Right hindlimb (tissue), 1 donor: Measurements from ENCODE around the gene CBLIF.
A peak's percentile ranks its signal among the peaks of the same experiment; 100 is the strongest.
"Not testable (repeated sequence)": the region's sequence is repeated elsewhere in the genome, so short reads cannot be mapped to it uniquely, and the experiment has no call there.

ENCODE experiments used
- DNase-seq: peaks from one replicate; pipeline ENCODE4 v3.0.0-alpha.2; 2018

The CBLIF gene

GRCh38 chr11:59845399-59845798 is at the start of gene CBLIF:
CBLIF (minus strand) TSS chr11:59845499; CDS start chr11:59845453, 46 bp downstream.
- no peak for DNase-seq

DNA sequence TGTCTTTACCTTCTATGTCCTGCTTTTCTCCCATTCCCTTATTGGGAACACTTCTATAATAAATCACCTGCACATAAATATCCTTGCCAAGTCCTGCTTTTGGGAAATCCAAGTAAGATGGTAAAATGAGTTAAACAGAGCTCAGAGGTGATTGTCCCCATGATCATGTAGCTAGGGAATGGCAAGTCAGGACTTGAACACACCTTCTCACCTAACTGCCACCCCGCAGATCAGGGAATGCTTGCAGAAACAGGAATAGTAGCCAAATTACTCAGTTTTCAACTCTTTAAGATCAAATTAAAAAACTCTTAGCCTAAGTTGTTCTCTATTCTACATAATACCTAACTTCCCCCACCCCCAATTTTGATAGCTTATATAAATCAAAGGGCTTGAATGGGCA is 49.3 kb upstream of the CBLIF start:
- DNase-seq: no peak

DNA sequence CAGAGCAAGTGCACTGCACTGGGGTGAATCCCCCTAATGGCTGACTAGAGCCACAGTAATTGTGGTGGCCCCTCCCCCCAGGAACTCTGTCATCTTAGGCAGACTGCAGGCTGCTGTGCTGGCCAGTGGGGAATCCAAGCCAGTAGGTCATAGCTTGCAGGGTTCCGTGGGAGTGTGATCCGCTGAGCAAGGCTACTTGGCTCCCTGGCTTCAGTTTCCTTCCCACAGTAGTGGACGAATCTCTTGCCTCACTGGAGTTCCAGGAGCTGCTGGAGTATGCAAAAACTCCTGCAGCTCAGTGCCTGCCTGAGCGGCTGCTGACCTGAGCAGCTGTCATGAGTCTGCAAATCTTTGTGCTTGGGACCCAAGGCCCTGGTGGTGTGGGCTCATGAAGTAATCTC is 46.5 kb upstream of the CBLIF start:
- peak; percentile 15 for DNase-seq

- DNase-seq: not testable (repeated sequence)
Observed at GRCh38 chr11:59887156-59887555, 41.9 kb upstream of the CBLIF start.

GRCh38 chr11:59883597-59883996 is 38.3 kb upstream of the CBLIF start:
- no peak for DNase-seq

DNA sequence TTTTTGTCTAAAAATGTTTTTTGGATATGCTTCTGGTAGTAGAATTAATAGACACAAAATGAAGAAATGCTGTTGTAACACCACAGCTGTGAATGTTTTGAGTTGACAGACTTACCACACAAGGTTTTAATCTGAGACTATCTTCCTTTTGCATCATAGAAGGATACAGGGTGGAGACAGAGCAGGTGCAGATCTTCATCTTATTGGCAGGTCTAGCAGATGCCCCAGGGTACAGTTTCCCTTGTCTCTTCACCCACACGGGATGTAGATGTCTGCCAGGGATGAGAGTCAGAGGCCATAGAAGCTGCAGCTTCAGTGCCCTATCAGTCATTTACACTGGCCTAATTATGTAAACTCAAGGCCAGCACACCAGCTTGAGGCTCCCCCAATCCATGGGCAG is 34.3 kb upstream of the CBLIF start:
- no peak for DNase-seq

GRCh38 chr11:59878575-59878974 is 33.3 kb upstream of the CBLIF start, which contains the start of gene OOSP3:
OOSP3 (plus strand) TSS chr11:59878782; CDS start chr11:59878809, 27 bp downstream.
- no peak for DNase-seq

- DNase-seq: no peak
Observed at GRCh38 chr11:59877784-59878183, 32.5 kb upstream of the CBLIF start.

DNA sequence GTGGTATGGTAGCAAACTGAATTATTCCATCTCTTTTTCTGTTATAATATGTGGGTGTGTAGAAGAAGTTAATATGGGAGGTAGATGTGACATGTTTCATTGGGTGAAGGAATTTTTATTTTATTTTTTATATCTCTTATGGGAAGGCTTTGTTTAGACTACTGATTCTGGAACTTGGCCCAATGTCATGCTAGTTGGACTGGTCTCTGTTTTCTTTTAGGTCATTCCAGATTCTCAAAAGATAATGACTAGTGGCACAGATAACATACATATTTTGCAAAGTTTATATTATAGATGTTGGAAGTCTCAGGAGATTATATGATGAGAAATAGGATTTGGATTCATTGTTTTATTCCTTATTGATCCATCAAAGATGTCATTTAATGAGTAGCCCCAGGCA is 32.0 kb upstream of the CBLIF start:
- no peak for DNase-seq

GRCh38 chr11:59875856-59876519 is 30.7 kb upstream of the CBLIF start:
- DNase-seq: no peak

DNA sequence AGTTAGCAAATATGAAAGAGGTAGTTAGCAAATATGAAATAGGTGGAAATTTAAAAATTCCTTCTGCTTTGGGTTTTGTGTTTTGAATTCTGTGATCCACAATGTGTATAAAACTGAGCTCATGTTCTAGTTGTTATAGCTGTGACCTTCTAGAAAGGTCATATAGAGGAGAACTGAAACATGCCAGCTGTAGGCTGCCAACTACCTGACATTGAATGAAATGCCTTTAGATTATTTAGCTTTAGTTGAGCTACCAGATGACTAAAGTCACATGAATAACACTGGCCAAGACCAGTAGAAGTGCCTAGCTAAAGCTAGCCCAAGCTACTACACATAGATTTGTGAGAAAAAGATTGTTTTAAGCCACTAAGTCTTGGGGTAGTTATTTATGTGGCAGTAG is 26.8 kb upstream of the CBLIF start:
- DNase-seq: no peak

DNA sequence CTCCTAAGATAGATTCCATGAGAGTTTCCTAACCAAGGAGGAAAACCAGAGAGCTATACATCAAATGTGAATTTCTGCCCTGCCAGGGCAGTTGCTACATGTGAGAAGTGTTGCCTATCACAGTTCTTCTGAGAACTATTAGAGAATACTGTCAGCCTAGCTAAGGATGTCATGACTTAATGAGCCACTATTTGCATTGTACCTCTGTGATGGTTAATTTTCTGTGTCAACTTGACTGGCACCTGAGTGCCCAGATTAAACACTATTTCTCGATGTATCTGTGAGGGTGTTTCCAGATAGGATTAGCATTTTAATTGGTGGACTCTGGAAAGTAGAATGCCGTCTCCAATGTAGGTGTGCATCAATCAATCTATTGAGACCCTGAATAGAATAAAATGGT is 22.6 kb upstream of the CBLIF start:
- no peak for DNase-seq

GRCh38 chr11:59866836-59867235 is 21.5 kb upstream of the CBLIF start:
- no peak for DNase-seq

GRCh38 chr11:59866397-59866796 is 21.1 kb upstream of the CBLIF start, which contains the start of gene TCN1:
TCN1 (minus strand) TSS chr11:59866487; CDS start chr11:59866470, 17 bp downstream.
- no peak for DNase-seq

- no peak for DNase-seq
Observed at GRCh38 chr11:59865031-59865430, 19.7 kb upstream of the CBLIF start.

DNA sequence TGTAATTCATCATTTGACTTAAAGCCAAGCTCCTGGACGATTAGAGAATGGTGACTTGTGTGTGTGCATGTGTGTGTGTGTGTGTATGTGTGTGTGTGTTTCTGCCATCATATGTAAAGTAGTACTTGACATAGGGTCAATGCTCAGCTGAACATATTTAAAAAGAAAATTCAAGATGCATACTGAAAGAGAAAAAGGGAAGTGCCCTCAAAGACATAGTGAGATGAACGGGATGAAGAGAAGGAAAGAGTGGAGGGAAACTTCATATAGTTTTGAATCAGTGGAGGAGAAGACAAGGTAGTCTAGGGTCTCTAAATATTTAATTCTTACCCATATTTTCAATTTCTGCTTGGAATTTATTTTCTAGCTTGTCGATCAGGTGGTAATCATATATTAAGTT is 17.0 kb upstream of the CBLIF start:
- DNase-seq: no peak

- DNase-seq: no peak
Observed at GRCh38 chr11:59859673-59860072, 14.4 kb upstream of the CBLIF start.

DNA sequence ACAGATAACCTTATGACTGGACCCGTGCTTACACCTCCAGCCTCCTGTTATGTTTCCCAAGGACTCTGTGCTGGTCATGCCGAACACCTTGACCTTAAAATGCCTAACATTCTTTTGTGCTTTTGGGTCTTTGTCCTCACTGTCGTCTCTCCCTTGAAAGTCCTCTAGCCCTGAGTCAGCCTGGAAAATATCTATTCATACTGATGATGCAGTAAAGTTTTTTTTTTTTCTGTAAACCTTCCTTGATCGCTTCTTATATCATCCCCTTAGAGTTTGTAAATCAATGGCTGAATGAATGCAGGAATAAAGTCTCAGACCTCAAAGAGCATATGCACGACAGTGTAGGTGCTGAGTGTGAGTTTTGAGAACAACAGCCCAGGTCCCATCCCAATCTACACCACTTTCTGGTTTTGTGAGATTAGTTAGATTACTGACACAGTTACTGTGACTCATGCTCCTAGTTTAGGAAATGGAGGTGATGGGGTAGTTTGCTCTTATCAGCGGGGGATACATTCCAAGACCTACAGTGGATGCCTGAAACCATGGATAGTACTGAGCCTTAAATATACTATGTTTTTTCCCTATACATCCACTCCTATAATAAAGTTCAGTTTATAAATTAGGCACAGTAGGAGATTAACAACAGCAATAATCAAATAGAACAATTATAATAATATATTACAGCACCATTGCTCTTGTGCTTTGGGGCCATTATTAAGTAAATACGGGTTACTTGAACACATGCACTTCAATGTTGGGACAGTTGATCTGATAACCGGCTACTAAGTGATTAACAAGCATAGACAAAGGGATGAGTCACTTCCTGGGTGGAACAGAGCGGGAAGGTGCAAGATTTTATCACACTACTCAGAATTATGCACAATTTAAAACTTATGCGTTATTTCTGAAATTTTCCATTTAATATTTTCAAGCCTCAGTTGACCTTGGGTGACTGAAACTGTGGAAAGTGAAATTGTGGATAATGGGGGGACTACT is 12.4 kb upstream of the CBLIF start:
- no peak for DNase-seq

DNA sequence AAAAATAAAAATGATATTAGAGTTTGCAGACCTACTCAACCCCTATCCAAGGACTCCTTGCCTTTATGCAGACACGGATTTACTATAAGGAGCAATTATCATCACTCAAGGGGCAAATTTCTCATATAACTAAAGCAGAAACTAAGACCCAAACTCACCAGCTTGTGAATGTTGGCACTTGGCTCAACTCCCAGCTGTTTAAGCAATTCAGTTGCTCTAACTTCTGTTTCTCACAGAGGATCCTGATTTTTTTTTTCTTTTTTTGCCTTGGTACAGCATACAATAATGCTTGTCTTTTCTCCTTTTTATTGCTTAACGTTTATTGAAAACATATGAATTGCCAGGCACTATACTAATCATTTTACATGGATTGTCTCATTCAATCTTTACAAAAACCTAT is 9.6 kb upstream of the CBLIF start:
- no peak for DNase-seq

DNA sequence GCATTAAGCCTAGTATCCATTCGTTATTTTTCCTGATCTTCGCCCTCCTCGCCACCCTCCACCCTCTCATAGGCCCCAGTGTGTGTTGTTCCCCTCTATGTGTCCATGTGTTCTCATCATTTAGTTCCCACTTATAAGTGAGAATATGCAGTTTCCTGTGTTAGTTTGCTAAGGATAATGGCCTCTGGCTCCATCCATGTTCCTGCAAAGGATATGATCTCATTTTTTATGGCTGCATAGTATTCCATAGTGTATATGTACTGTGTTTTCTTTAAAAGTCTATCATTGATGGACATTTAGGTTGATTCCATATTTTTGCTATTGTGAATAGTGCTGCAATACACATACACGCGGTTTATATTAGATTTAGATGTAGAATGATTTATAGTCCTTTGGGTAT is 6.1 kb upstream of the CBLIF start:
- not testable (repeated sequence) for DNase-seq

DNA sequence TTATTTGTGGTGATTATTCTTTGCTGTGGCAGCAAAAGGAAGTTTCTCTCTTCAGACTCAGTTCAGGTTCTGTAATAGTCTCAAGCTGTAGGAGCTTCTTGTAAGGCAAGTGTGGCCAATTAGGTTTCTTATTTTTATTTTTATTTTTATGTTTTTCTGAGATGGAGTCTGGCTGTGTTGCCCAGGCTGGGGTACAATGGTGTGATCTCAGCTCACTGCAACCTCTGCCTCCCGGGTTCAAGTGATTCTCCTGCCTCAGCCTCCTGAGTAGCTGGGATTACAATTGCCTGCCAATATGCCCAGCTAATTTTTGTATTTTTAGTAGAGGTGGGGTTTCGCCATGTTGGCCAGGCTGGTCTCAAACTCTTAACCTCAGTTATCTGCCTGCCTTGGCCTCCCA is 4.3 kb upstream of the CBLIF start:
- not testable (repeated sequence) for DNase-seq

GRCh38 chr11:59849129-59849528 is 3.8 kb upstream of the CBLIF start:
- DNase-seq: no peak

DNA sequence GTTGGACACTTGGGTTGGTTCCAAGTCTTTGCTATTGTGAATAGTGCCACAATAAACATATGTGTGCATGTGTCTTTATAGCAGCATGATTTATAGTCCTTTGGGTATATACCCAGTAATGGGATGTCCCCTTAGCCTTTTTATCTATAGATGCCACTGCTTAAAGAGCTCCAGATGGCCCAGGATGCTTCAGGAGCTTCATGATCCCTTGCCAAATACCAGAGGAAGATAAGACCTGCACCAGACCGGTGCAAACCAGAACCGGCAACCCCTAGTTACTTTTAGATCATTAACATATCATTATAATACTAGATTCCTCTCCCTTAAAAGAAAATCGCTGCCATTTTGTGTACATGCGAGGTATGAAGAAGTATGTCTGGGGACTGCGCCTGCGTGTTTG is 3.1 kb upstream of the CBLIF start:
- DNase-seq: not testable (repeated sequence)

DNA sequence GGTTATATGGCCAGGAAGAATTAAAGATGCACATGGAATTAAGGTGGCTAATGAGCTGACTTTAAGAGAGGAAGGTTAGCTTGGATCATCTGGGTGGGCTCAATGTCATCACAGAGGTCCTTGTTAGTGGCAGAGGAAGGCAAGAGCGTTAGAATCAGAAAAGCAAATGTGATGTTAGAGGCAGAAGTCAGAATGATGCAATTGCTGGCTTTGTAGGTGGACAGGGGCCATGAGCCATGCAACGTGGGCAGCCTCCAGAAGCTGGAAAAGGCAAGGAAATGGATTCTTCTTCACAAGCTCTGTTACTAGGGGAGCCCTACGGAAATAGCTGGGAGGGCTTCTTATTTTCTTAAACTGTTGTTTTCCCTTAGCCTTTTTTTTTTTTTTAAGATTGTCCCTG is 2.3 kb upstream of the CBLIF start:
- no peak for DNase-seq
